ENCODE data around the gene VTN. TPM values are rescaled to one million over a fixed set of nuclear protein-coding genes. Genes with fewer than 3 reads are reported as not detected.

The VTN gene
- total and polyA plus RNA-seq, 10 donors, result 0.84 to 4.0 (median 1.6) TPM

DNA sequence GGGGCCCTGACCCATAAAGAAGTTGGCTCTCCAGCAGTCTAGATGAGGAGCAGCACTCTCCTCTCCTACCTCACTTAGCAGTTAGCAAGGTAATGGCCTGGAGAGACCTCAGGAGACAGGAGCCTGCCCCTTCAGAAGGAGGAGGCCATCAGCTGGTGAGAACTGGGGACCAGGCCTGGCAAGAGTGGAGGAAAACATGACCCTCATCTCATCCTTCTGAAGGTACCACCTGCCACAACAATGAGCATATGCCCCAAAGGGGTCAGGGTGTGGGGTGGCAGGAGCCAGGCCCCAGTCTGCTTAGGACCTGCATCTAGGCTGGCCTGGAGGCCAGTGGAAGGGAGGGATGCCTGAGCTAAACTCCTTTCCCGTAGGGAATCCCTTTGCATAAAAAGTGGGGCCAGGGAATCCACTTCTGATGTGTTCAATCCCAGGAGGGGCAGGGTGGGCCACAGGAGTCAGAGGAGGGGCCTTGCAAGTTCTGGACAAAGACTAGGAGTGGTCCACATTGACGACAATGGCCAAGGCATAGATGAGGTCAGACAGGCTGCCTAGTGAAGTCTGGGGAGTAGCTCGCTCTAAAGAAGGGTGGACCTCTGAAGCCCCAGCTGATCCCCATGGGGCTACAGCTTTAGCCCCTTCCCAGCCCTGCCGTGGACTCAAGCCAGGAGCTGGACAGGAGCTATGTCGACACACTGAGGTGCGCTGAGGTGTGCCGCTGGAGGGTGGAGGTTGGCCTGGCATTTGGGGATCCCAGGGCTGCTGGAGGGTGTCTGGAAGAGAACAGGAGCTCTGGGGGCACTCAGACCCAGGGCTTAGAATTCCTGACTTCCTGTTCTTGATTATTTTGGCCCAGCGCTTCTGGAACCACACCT, 6.1 kb downstream of the VTN start:
- H3K27ac ChIP-seq, result no peak overlapping the region
- no peaks in the 10 kb centered on the region for H3K27me3 ChIP-seq (replicated peaks in 1 of 7)
- no peak for DNase-seq
- peaks cover 11 to 73% (median 59%) of the 10 kb centered on the region in 6 donors for H3K36me3 ChIP-seq
- peaks cover 0 to 2% (median 0%) of the 10 kb centered on the region in 6 donors for H3K4me1 ChIP-seq
- 85 to 97% (median 94%) methylated on average over 6 to 8 of the region's 8 CpGs for WGBS, 5 donors
- no peak overlapping the region for H3K4me3 ChIP-seq
- intact Hi-C loops (cut with DNase I; ENCODE audit: low total_unique reads), result no loop called here
- no peaks in the 10 kb centered on the region for H3K9me3 ChIP-seq
- TF ChIP-seq POLR2A (IDR thresholded peaks at IDR 0.05), result no peak
- TF ChIP-seq POLR2AphosphoS5 (IDR thresholded peaks at IDR 0.05), result peak in 1 of 3 donors; percentile 50

DNA sequence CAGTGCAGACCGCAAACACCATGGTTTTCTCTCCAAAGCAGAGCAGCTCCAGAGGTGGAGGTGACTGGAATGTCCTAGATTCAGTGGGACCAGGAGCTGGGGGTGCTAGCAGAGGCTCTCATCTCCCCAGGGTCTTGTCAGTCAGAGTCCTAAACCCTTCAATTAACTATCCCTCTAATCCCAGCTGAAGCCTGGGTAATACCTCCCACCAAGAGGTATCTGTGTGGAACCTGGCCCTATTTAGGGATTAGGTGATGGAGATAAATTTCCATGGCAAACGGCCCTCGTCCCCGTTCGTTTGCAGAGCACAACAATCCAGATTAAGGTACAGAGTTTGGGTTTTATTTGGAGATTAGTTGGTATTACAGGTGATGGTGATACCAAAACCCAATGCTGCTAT, 6.9 kb downstream of the VTN start:
- peaks cover 3 to 10% (median 7%) of the 10 kb centered on the region in 6 donors for H3K4me1 ChIP-seq
- no peak overlapping the region for H3K4me3 ChIP-seq
- no peak for DNase-seq
- no peaks in the 10 kb centered on the region for H3K27me3 ChIP-seq (replicated peaks in 1 of 7)
- no peak overlapping the region for H3K27ac ChIP-seq
- H3K36me3 ChIP-seq, result peaks cover 11 to 76% (median 60%) of the 10 kb centered on the region in 6 donors
- intact Hi-C loops (cut with DNase I; ENCODE audit: low total_unique reads), result no loop called here
- H3K9me3 ChIP-seq, result no peaks in the 10 kb centered on the region
- no peak for TF ChIP-seq POLR2AphosphoS5 (IDR thresholded peaks at IDR 0.05)
- TF ChIP-seq, protein P1, sequence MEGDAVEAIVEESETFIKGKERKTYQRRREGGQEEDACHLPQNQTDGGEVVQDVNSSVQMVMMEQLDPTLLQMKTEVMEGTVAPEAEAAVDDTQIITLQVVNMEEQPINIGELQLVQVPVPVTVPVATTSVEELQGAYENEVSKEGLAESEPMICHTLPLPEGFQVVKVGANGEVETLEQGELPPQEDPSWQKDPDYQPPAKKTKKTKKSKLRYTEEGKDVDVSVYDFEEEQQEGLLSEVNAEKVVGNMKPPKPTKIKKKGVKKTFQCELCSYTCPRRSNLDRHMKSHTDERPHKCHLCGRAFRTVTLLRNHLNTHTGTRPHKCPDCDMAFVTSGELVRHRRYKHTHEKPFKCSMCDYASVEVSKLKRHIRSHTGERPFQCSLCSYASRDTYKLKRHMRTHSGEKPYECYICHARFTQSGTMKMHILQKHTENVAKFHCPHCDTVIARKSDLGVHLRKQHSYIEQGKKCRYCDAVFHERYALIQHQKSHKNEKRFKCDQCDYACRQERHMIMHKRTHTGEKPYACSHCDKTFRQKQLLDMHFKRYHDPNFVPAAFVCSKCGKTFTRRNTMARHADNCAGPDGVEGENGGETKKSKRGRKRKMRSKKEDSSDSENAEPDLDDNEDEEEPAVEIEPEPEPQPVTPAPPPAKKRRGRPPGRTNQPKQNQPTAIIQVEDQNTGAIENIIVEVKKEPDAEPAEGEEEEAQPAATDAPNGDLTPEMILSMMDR (IDR thresholded peaks at IDR 0.05 in 8 of 11, conservative IDR thresholded peaks at IDR 0.05 in 3 of 11), result no peak
- TF ChIP-seq POLR2A (IDR thresholded peaks at IDR 0.05), result no peak
- 93 to 96% (median 95%) methylated on average over 5 of the region's 5 CpGs for WGBS, 5 donors

DNA sequence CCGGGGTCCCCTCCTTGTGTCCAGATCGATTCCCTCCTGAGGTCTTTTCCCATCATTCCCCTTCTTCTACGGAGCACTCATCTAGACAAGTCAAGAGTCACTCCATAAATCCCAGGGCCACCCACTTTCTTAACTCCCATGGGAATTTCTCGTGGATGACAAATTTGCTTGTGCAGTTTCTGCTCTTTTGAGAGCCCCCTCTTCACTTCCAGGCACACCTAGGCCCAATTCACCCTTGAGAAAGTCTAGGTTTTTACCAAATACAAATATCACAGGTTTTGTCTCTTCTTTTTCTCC, 12.3 kb downstream of the VTN start:
- no peaks in the 10 kb centered on the region for H3K9me3 ChIP-seq
- 1 to 5% (median 4%) methylated on average over 4 of the region's 4 CpGs for WGBS, 5 donors
- peak overlapping the region; percentile 71 to 95 (median 91) for H3K4me3 ChIP-seq
- no peaks in the 10 kb centered on the region for H3K27me3 ChIP-seq (replicated peaks in 1 of 7)
- TF ChIP-seq, protein P1 (IDR thresholded peaks at IDR 0.05 in 8 of 11, conservative IDR thresholded peaks at IDR 0.05 in 3 of 11), result no peak
- TF ChIP-seq POLR2A (IDR thresholded peaks at IDR 0.05) (no peak), POLR2AphosphoS5 (IDR thresholded peaks at IDR 0.05) (no peak)
- H3K4me1 ChIP-seq, result peaks cover 18 to 44% (median 33%) of the 10 kb centered on the region in 6 donors
- H3K27ac ChIP-seq, result peak overlapping the region; percentile 87 to 95 (median 91)
- no peak for DNase-seq
- intact Hi-C loops (cut with DNase I; ENCODE audit: low total_unique reads), result no loop called here
- peaks cover 11 to 67% (median 59%) of the 10 kb centered on the region in 6 donors for H3K36me3 ChIP-seq

DNA sequence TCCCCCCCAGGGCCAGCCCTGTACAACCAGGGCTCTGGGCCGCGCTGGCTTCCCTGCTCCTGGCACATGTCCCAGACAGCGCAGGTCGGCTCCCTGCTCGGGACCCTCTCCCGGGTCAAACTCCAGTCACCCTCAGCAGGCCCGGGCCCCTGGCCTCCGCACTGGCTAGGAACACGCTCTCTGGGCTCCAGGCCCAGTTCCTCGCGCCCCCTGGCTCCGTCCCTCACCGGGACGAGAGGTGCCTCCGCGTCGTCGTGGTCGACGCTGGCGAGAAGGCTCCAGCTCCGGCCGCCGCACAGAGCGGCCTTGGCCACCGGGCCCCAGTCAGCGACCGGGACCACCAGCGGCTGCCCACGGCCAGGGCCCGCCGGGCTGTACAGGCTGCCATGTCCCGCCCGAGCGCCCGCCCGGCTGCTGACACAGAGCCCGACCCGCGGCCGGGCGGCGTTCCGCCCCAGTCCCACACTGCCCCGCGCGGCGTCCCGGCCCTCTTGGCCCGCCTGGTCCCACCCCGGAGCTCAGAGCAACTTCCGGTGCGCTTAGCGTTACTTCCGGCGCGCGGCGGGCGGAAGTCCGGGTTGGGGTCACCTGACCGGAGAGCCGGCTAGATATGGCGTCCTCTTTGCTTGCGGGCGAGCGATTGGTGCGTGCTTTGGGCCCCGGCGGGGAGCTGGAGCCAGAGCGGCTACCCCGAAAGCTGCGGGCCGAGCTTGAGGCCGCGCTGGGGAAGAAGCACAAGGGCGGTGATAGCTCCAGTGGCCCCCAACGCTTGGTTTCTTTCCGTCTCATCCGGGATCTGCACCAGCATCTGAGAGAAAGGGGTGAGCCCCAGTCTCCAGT, 12.8 kb downstream of the VTN start, which contains the start of gene POLDIP2:
Gene POLDIP2 (minus strand): TSS at position 467 of the 840 bp plus-strand sequence. CDS start 79 bp downstream, at position 388.
- H3K27me3 ChIP-seq (replicated peaks in 1 of 7), result no peaks in the 10 kb centered on the region
- peaks cover 11 to 67% (median 59%) of the 10 kb centered on the region in 6 donors for H3K36me3 ChIP-seq
- intact Hi-C loops (cut with DNase I; ENCODE audit: low total_unique reads), result no loop called here
- peak; percentile 98 for DNase-seq
- peak within 1 kb of the TSS; percentile 71 to 95 (median 91) for H3K4me3 ChIP-seq
- H3K27ac ChIP-seq, result peak within 1 kb of the TSS; percentile 87 to 95 (median 91)
- peaks cover 18 to 44% (median 33%) of the 10 kb centered on the region in 6 donors for H3K4me1 ChIP-seq
- WGBS, 5 donors, result 0 to 1% (median 0%) methylated on average over 28 to 80 of the region's 80 CpGs
- no peaks in the 10 kb centered on the region for H3K9me3 ChIP-seq
- TF ChIP-seq POLR2AphosphoS5 (IDR thresholded peaks at IDR 0.05) (peak; percentile 98 to 99 (median 98)), POLR2A (IDR thresholded peaks at IDR 0.05) (peak; percentile 5 to 87 (median 83))
- TF ChIP-seq, protein P1 (IDR thresholded peaks at IDR 0.05 in 8 of 11, conservative IDR thresholded peaks at IDR 0.05 in 3 of 11), result peak in 7 of 11 experiments; percentile 12 to 53 (median 32)
